OCI-LY7 (cell line): ENCODE data around the gene DGKG. TPM values are rescaled to one million over a fixed set of nuclear protein-coding genes. Genes with fewer than 3 reads are reported as not detected.

Experiments used
- BruUV-seq: library from RNA; stranded (reverse); fragments of 400-500 nt; replicated peaks from 2 replicates; lab custom pipeline; 2021; lab: Mats Ljungman, UMichigan
- CTCF ChIA-PET: fragments of 300-600 bp; sonication (Branson Sonifier 250); formaldehyde crosslinking; loops from one replicate; lab custom pipeline; 2022; ENCODE audit warnings: antibody characterized with exemption; ENCODE audit not compliant: unreplicated experiment; lab: Charles Lee
- POLR2A ChIA-PET: fragments of 300-600 bp; sonication (Branson Sonifier 250); formaldehyde crosslinking; loops from one replicate; lab custom pipeline; 2022; ENCODE audit warnings: antibody characterized with exemption; lab: Charles Lee
- DNase-seq: peaks from one replicate; pipeline ENCODE4 v3.0.0-alpha.2; 2015; ENCODE audit warnings: low spot score
- H2AFZ ChIP-seq: fragments of 200-600 bp; sonication (generic), shearing (Covaris generic); 2 replicates; pipeline ENCODE4 v1.6.1; 2014; ENCODE audit warnings: mild to moderate bottlenecking, antibody characterized with exemption, low read length, moderate library complexity
- H3K27ac ChIP-seq: fragments of 200-600 bp; sonication (generic); 2 replicates; pipeline ENCODE4 v1.5.1; 2014; ENCODE audit warnings: mixed run types, low read depth, mild to moderate bottlenecking, moderate library complexity, low read length, inconsistent platforms; ENCODE audit not compliant: poor library complexity, severe bottlenecking
- H3K36me3 ChIP-seq: fragments of 200-600 bp; sonication (generic); 2 replicates; pipeline ENCODE4 v1.6.1; 2014; ENCODE audit warnings: mild to moderate bottlenecking, antibody characterized with exemption, low read length, moderate library complexity, mixed read lengths; ENCODE audit not compliant: insufficient read depth
- H3K4me1 ChIP-seq: fragments of 200-600 bp; sonication (generic); 2 replicates; pipeline ENCODE4 v1.5.1; 2014; ENCODE audit warnings: mild to moderate bottlenecking, low read length; ENCODE audit not compliant: insufficient read depth, poor library complexity, severe bottlenecking
- H3K4me2 ChIP-seq: fragments of 200-600 bp; sonication (generic); 2 replicates; pipeline ENCODE4 v1.6.1; 2014; ENCODE audit warnings: mild to moderate bottlenecking, low read length
- H3K4me3 ChIP-seq: fragments of 200-600 bp; sonication (generic); 2 replicates; pipeline ENCODE4 v1.5.1; 2014; ENCODE audit warnings: mild to moderate bottlenecking, low read depth, low read length; ENCODE audit not compliant: poor library complexity, severe bottlenecking
- H3K79me2 ChIP-seq: fragments of 200-600 bp; sonication (generic); 2 replicates; pipeline ENCODE4 v1.6.1; 2016; ENCODE audit warnings: low read depth, mild to moderate bottlenecking, low read length, moderate library complexity, mixed read lengths; ENCODE audit not compliant: insufficient read depth
- H3K9me2 ChIP-seq: fragments of 200-600 bp; sonication (generic); 2 replicates; pipeline ENCODE4 v1.6.1; 2016; ENCODE audit warnings: mild to moderate bottlenecking, low read length, mixed read lengths; ENCODE audit not compliant: insufficient read depth
- H3K9me3 ChIP-seq: fragments of 200-600 bp; sonication (generic); 2 replicates; pipeline ENCODE4 v1.6.1; 2014; ENCODE audit warnings: mild to moderate bottlenecking, mixed run types, low read length, mixed read lengths
- H4K20me1 ChIP-seq: fragments of 200-600 bp; sonication (generic); 2 replicates; pipeline ENCODE4 v1.6.1; 2014; ENCODE audit warnings: mild to moderate bottlenecking, antibody characterized with exemption, low read length, moderate library complexity, mixed read lengths; ENCODE audit not compliant: insufficient read depth
- EZH2phosphoT487 ChIP-seq: fragments of 200-600 bp; sonication (generic); IDR thresholded peaks from 2 replicates; pipeline ENCODE4 v1.6.1; 2018; ENCODE audit warnings: low read depth, borderline replicate concordance, mild to moderate bottlenecking, mixed run types, antibody characterized with exemption, low read length, moderate library complexity, mixed read lengths
- intact Hi-C: fragments of 100-400 bp; cut with micrococcal nuclease; formaldehyde crosslinking; loops from one replicate; pipeline ENCODE4 v1.10.0; 2022; ENCODE audit not compliant: unreplicated experiment
- total RNA-seq, 2 experiments: library from RNA; depleted of rRNA in 1 of 2; stranded (reverse); fragments of >200 nt in 1 of 2; shearing (Covaris generic) in 1 of 2; gene quantifications; 2 replicates each; pipeline ENCODE4 v1.2.3, GENCODE V29; 2014 to 2022
- TF ChIP-seq, protein P1 (sequence below): fragments of 200-600 bp; sonication (generic); conservative IDR thresholded peaks from 2 replicates; pipeline ENCODE4 v1.5.1; 2014; ENCODE audit warnings: mild to moderate bottlenecking, antibody characterized with exemption, low read length, moderate library complexity, mixed read lengths

Gene DGKG
- total RNA-seq, 2 experiments from 2014 or later, result 0.06 TPM; not detected in 1

DNA sequence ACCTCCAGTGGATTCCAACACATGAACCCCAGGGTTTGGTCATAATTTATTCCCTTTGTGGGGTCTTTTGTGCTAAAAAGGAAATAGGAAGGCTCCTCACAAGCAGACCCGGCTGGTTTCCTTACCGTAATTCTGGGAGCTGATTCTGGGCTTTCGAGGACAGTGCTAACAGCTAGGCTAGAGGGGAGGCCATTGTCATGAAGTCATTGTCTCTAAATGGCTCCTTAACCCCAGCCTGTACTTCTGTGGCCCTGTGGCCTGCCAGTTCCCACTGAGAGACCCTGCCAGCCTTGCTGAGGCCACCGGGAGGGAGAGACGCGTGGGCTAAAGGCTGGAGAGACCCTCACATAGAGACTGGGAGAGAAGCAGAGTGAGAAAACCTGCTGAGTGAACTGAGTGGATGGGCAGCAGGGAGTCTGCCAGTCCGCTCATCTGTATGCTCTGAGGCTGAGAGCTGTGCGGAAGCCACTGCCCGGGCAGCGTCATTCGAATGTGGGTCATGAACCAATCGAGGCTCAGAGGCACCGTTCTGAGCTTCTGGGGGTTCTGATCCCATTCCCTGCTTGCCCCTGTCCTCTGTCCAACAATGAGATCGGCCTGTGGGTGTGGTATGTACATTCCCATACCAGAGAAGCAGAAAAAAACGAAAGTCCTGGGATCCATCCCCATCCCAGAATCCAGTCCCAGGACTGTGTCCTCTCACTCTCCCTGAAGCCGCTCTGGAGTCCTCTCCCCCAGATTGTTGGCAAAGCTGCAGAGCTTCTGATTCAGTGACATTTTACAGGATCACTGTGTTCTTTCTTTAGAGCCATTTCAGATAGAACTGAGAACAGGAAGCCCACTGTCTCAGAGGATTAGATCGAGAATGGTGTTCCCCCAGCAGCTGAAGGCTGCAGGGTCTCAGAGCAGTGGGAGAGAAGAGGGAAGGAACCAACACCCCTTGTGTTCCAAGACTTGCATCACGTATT is 21.3 kb upstream of the DGKG start:
- no peak overlapping the region for H3K4me2 ChIP-seq
- no peak overlapping the region for H2AFZ ChIP-seq
- no peak for TF ChIP-seq EZH2phosphoT487
- TF ChIP-seq, protein P1, sequence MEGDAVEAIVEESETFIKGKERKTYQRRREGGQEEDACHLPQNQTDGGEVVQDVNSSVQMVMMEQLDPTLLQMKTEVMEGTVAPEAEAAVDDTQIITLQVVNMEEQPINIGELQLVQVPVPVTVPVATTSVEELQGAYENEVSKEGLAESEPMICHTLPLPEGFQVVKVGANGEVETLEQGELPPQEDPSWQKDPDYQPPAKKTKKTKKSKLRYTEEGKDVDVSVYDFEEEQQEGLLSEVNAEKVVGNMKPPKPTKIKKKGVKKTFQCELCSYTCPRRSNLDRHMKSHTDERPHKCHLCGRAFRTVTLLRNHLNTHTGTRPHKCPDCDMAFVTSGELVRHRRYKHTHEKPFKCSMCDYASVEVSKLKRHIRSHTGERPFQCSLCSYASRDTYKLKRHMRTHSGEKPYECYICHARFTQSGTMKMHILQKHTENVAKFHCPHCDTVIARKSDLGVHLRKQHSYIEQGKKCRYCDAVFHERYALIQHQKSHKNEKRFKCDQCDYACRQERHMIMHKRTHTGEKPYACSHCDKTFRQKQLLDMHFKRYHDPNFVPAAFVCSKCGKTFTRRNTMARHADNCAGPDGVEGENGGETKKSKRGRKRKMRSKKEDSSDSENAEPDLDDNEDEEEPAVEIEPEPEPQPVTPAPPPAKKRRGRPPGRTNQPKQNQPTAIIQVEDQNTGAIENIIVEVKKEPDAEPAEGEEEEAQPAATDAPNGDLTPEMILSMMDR, result no peak
- no peaks in the 10 kb centered on the region for H3K4me1 ChIP-seq
- ChIA-PET POLR2A (interaction anchor here (0.5 to 0.7 kb wide), 4 partner anchors 18 to 356 kb away, joined by 3 read pairs; no protein-coding TSS in a partner anchor), CTCF (no interaction called here)
- no peaks in the 10 kb centered on the region for H3K79me2 ChIP-seq
- H3K9me3 ChIP-seq, result no peaks in the 10 kb centered on the region
- H3K27ac ChIP-seq, result no peak overlapping the region
- intact Hi-C loops, result no loop called here
- H4K20me1 ChIP-seq, result no peaks in the 10 kb centered on the region
- no TSS peak for BruUV-seq
- H3K36me3 ChIP-seq, result no peaks in the 10 kb centered on the region
- no peak for DNase-seq
- no peaks in the 10 kb centered on the region for H3K9me2 ChIP-seq
- no peak overlapping the region for H3K4me3 ChIP-seq

DNA sequence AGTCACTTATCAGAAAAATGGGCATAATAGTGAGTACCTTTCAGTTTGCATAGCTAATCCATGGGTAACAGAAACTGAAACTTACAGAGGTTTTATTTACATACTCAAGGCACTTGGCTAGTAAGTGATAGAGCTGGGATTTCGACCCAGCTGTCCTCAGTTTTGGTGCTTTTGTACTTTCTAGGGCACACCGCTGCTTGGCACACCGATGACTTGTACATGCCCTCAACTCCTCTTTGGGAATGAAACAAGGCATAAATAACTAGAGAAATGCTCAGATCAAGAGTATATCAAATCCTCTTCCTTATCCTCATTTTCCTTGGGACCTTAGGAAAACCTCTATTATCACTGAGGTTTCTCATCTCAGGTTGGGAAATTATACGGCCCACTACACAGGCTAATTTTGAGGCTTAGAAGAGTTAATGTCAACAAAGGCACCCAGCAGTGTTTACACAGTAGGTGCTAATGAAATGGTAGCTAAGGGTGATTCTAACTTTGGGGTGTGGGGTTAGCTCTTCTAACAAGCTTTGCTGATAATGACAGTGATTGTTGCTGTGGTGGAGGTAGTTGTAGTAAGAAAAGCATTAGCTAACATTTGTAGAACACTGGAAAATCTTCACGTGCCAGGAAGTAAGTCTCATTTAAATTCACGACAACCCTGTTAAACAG is 20.3 kb upstream of the DGKG start:
- intact Hi-C loops, result no loop called here
- Histone ChIP-seq H3K4me2 (no peak overlapping the region), H3K79me2 (no peaks in the 10 kb centered on the region), H2AFZ (no peak overlapping the region), H3K9me3 (no peaks in the 10 kb centered on the region), H4K20me1 (no peaks in the 10 kb centered on the region), H3K9me2 (no peaks in the 10 kb centered on the region), H3K36me3 (no peaks in the 10 kb centered on the region), H3K27ac (no peak overlapping the region), H3K4me1 (no peaks in the 10 kb centered on the region), H3K4me3 (no peak overlapping the region)
- TF ChIP-seq, protein P1, result no peak
- TF ChIP-seq EZH2phosphoT487, result no peak
- BruUV-seq, result no TSS peak
- DNase-seq, result no peak
- POLR2A ChIA-PET, result interaction anchor here (0.5 to 0.6 kb wide), 3 partner anchors 17 to 382 kb away, joined by 3 read pairs; no protein-coding TSS in a partner anchor
- CTCF ChIA-PET, result no interaction called here
